Measurements from ENCODE around the gene PTPRD. TPM values are rescaled to one million over a fixed set of nuclear protein-coding genes. Genes with fewer than 3 reads are reported as not detected.

The PTPRD gene
- total and polyA plus RNA-seq, 9 of the 15 experiments (the other 6 are each of a cell fraction or from before 2014, with no cell fraction given) = 0.11 TPM; not detected in 8

GRCh38 chr9:10036095-10036494, 576.7 kb downstream of the PTPRD start (continued):
- no peak for TF ChIP-seq NELFE (IDR thresholded peaks at IDR 0.05; ENCODE audit: insufficient read depth, insufficient read length)
- no peak for TF ChIP-seq LARP7 (IDR thresholded peaks at IDR 0.05)
- no peak for TF ChIP-seq HDGF (IDR thresholded peaks at IDR 0.05)
- no peak for TF ChIP-seq TCF15 (CRISPR knock-in tag; IDR thresholded peaks at IDR 0.05)
- TF ChIP-seq ZNF766 (CRISPR knock-in tag; conservative IDR thresholded peaks at IDR 0.05) = no peak
- no peak for TF ChIP-seq FIP1L1 (IDR thresholded peaks at IDR 0.05; ENCODE audit: low read depth, low read length, poor library complexity, severe bottlenecking)

- Histone ChIP-seq H3K4me1 (replicated peaks in 1 of 2; ENCODE audit: control insufficient read depth in 2 of 2, insufficient read depth in 2 of 2, low read length in 2 of 2) (no peaks in the 10 kb centered on the region), H3K9me3 (replicated peaks; ENCODE audit: control insufficient read depth, insufficient read depth, low read depth, low read length) (no peaks in the 10 kb centered on the region), H3K36me3 (ENCODE audit: control insufficient read depth, insufficient read depth, low read length) (no peaks in the 10 kb centered on the region), H2AFZ (ENCODE audit: low read depth, low read length) (no peak overlapping the region), H3K9me1 (ENCODE audit: control insufficient read depth, insufficient read depth, low read length) (no peaks in the 10 kb centered on the region), H3K27me3 (ENCODE audit: control insufficient read depth in 2 of 2, insufficient read depth in 2 of 2, low read length in 2 of 2) (no peaks in the 10 kb centered on the region), H4K20me1 (replicated peaks; ENCODE audit: control insufficient read depth, insufficient read depth, low read length) (no peaks in the 10 kb centered on the region), H3K27ac (ENCODE audit: extremely low read depth, low read depth, low read length) (no peak overlapping the region), H3K79me2 (ENCODE audit: control insufficient read depth, insufficient read depth, low read length) (no peaks in the 10 kb centered on the region), H3K9ac (ENCODE audit: insufficient read depth in 1 of 2, low read depth in 2 of 2, low read length in 2 of 2) (no peak overlapping the region), H3K4me2 (ENCODE audit: insufficient read depth, low read length) (no peak overlapping the region), H3K4me3 (no peak overlapping the region)
- CTCF ChIA-PET (ENCODE audit: low intra/inter-chr PET ratio) = no interaction called here
- in situ Hi-C loops (cut with MboI) = no loop called here
- POLR2A ChIA-PET = no interaction called here
- DNase-seq (ENCODE audit: extremely low read depth in 1 of 4, low spot score in 3 of 4) = no peak
- no peak for ATAC-seq
- intact Hi-C loops (cut with micrococcal nuclease) = no loop called here
- FAIRE-seq = no peak
- BruUV-seq (replicated peaks) = no TSS peak
- peak; percentile 14; the same call in 1 of the 2 replicates for TF ChIP-seq NFIX (CRISPR knock-in tag; IDR thresholded peaks at IDR 0.05; ENCODE audit: low read depth)
- no peak for TF ChIP-seq ADNP (tag; IDR thresholded peaks at IDR 0.05)
- no peak for TF ChIP-seq OTX1 (CRISPR knock-in tag; IDR thresholded peaks at IDR 0.05)
- no peak for TF ChIP-seq ZNF717 (CRISPR knock-in tag; IDR thresholded peaks at IDR 0.05)
- TF ChIP-seq ZNF764 (CRISPR knock-in tag; IDR thresholded peaks at IDR 0.05; ENCODE audit: low read depth) = no peak
- TF ChIP-seq DLX4 (CRISPR knock-in tag; IDR thresholded peaks at IDR 0.05) = no peak
- TF ChIP-seq NFIC (IDR thresholded peaks at IDR 0.05) = peak; percentile 22; the same call in 1 of the 2 replicates
- TF ChIP-seq ZNF280A (IDR thresholded peaks at IDR 0.05; ENCODE audit: low read depth, partially characterized antibody) = no peak
- no peak for TF ChIP-seq ZNF175 (CRISPR knock-in tag; IDR thresholded peaks at IDR 0.05; ENCODE audit: low read depth)
- no peak for TF ChIP-seq BCL6 (CRISPR knock-in tag; IDR thresholded peaks at IDR 0.05)
- no peak for TF ChIP-seq KDM5B (IDR thresholded peaks at IDR 0.05; ENCODE audit: insufficient replicate concordance, low read depth, low read length)
- no peak for TF ChIP-seq NR2C1 (IDR thresholded peaks at IDR 0.05)
- no peak for TF ChIP-seq NR2C1 (tag; IDR thresholded peaks at IDR 0.05)
- no peak for TF ChIP-seq SRSF1 (IDR thresholded peaks at IDR 0.05; ENCODE audit: low read depth, low read length)
- TF ChIP-seq GTF2F1 (IDR thresholded peaks at IDR 0.05; ENCODE audit: low read depth, low read length) = no peak
- no peak for TF ChIP-seq ZNF277 (CRISPR knock-in tag; IDR thresholded peaks at IDR 0.05; ENCODE audit: borderline replicate concordance)
Observed at GRCh38 chr9:10032166-10032565, 580.6 kb downstream of the PTPRD start.
